SK-N-SH (cell line): ENCODE data around the gene ATP13A4. TPM values are rescaled to one million over a fixed set of nuclear protein-coding genes. Genes with fewer than 3 reads are reported as not detected.

Experiments
- CTCF ChIA-PET: fragments of 300-600, 350-600 bp; formaldehyde crosslinking; extraction: SDS; loops from one replicate; lab custom pipeline; 2021; lab: Yijun Ruan, JAX
- POLR2A ChIA-PET: fragments of 350-600 bp; sonication (Branson Sonifier 250); formaldehyde crosslinking; extraction: SDS; loops from one replicate; lab custom pipeline; 2020; ENCODE audit warnings: antibody characterized with exemption, inconsistent platforms; lab: Yijun Ruan, JAX
- DNase-seq: peaks from one replicate; pipeline ENCODE4 v3.0.0; 2012
- H2AFZ ChIP-seq: fragments of 200-600 bp; sonication (generic); 2 replicates; pipeline ENCODE4 v1.8.1; 2016; ENCODE audit warnings: antibody characterized with exemption, mild to moderate bottlenecking, low read depth
- H3F3A ChIP-seq: fragments of 200-600 bp; sonication (generic); replicated peaks from 2 replicates; pipeline ENCODE3; 2016; ENCODE audit warnings: antibody characterized with exemption, mild to moderate bottlenecking; ENCODE audit not compliant: insufficient read depth
- H3K27ac ChIP-seq, 2 experiments: fragments of 200-500 bp in 1 of 2; fragments of 200-600 bp in 1 of 2; sonication (Bioruptor generic) in 1 of 2; sonication (generic), shearing (Covaris generic) in 1 of 2; 2 replicates each; pipeline versions ENCODE4 v1.5.1 to v1.6.1; 2014 to 2016; ENCODE audit warnings: low read depth in 2 of 2, inconsistent platforms in 1 of 2, low read length in 1 of 2, mild to moderate bottlenecking in 1 of 2, mixed read lengths in 1 of 2
- H3K27me3 ChIP-seq: fragments of 200-600 bp; sonication (generic), shearing (Covaris generic); 2 replicates; pipeline ENCODE4 v1.6.1; 2016; ENCODE audit warnings: mixed run types; ENCODE audit not compliant: insufficient read depth
- H3K36me3 ChIP-seq, 2 experiments: fragments of 200-500 bp in 1 of 2; fragments of 200-600 bp in 1 of 2; sonication (Bioruptor generic) in 1 of 2; sonication (generic) in 1 of 2; replicated peaks in 1 of 2; 2 replicates each; pipeline versions ENCODE3 to v1.5.1; 2014 to 2016; ENCODE audit warnings: low read length in 1 of 2, mild to moderate bottlenecking in 1 of 2; ENCODE audit not compliant: insufficient read depth in 2 of 2, control insufficient read depth in 1 of 2
- H3K4me1 ChIP-seq, 2 experiments: fragments of 200-500 bp in 1 of 2; fragments of 200-600 bp in 1 of 2; sonication (Bioruptor generic) in 1 of 2; sonication (generic), shearing (Covaris generic) in 1 of 2; 2 replicates each; pipeline versions ENCODE4 v1.5.1 to v1.6.1; 2014 to 2016; ENCODE audit warnings: low read depth in 1 of 2, low read length in 1 of 2, mixed run types in 1 of 2; ENCODE audit not compliant: insufficient read depth in 2 of 2, control insufficient read depth in 1 of 2
- H3K4me2 ChIP-seq: fragments of 200-600 bp; sonication (generic), shearing (Covaris generic); 2 replicates; pipeline ENCODE4 v1.6.1; 2017; ENCODE audit warnings: mixed run types
- H3K4me3 ChIP-seq, 2 experiments: fragments of 200-500 bp in 1 of 2; fragments of 200-600 bp in 1 of 2; sonication (Bioruptor generic) in 1 of 2; sonication (generic), shearing (Covaris generic) in 1 of 2; 2 replicates each; pipeline versions ENCODE4 v1.5.1 to v1.8.1; 2014 to 2016; ENCODE audit warnings: low read depth in 2 of 2, inconsistent platforms in 1 of 2, low read length in 1 of 2, mild to moderate bottlenecking in 1 of 2, mixed read lengths in 1 of 2, moderate library complexity in 1 of 2
- H3K79me2 ChIP-seq: fragments of 200-600 bp; sonication (generic); 2 replicates; pipeline ENCODE4 v1.8.1; 2017; ENCODE audit warnings: mild to moderate bottlenecking; ENCODE audit not compliant: insufficient read depth
- H3K9ac ChIP-seq: fragments of 200-600 bp; sonication (generic); 2 replicates; pipeline ENCODE4 v1.6.1; 2017; ENCODE audit warnings: mixed run types
- H3K9me2 ChIP-seq: fragments of 200-600 bp; sonication (generic); 2 replicates; pipeline ENCODE4 v1.6.1; 2017; ENCODE audit warnings: mixed run types
- H3K9me3 ChIP-seq: fragments of 200-600 bp; sonication (generic); 2 replicates; pipeline ENCODE4 v1.6.1; 2017; ENCODE audit warnings: mixed run types, mild to moderate bottlenecking, moderate library complexity
- H4K20me1 ChIP-seq: fragments of 200-600 bp; sonication (generic); 2 replicates; pipeline ENCODE4 v1.6.1; 2017; ENCODE audit warnings: mild to moderate bottlenecking, mixed run types; ENCODE audit not compliant: insufficient read depth
- CHD2 ChIP-seq: fragments of 150-350 bp; IDR thresholded peaks from 2 replicates; pipeline ENCODE4 v1.6.1; 2018; ENCODE audit warnings: low read length; ENCODE audit not compliant: partially characterized antibody
- JUND ChIP-seq: IDR thresholded peaks from 2 replicates; pipeline ENCODE4 v1.4.0; 2012
- NRF1 ChIP-seq: IDR thresholded peaks from 2 replicates; pipeline ENCODE4 v1.6.1; 2012; ENCODE audit warnings: low read depth, mild to moderate bottlenecking, low read length
- RFX5 ChIP-seq: IDR thresholded peaks from 2 replicates; pipeline ENCODE4 v1.6.1; 2012; ENCODE audit warnings: mild to moderate bottlenecking, improper control_type of control experiment, low read length
- WGBS: methylation state at CpG from one replicate; pipeline ENCODE4 v1.1.6; 2017; ENCODE audit warnings: low lambda C conversion rate; 5-methylcytosine and 5-hydroxymethylcytosine counted together
- polyA plus RNA-seq, 3 experiments: library from polyadenylated mRNA; depleted of rRNA; stranded (reverse); fragments of >200 nt; gene quantifications; 2 replicates each; pipeline ENCODE4 v1.2.3, GENCODE V29; 2012
- TF ChIP-seq, protein P1 (sequence below): IDR thresholded peaks from 2 replicates; pipeline ENCODE4 v1.6.1; 2012; ENCODE audit warnings: mild to moderate bottlenecking, low read depth, low read length, moderate library complexity
- TF ChIP-seq, protein P2 (sequence below): fragments of 150-350 bp; IDR thresholded peaks from 2 replicates; pipeline ENCODE4 v1.6.1; 2017; ENCODE audit warnings: antibody characterized with exemption, low read length, low read depth, borderline replicate concordance
- TF ChIP-seq, protein P3 (sequence below): IDR thresholded peaks from 2 replicates; pipeline ENCODE4; 2012
- TF ChIP-seq, protein P4 (sequence below): fragments of 200-600 bp; sonication (generic); IDR thresholded peaks from 2 replicates; pipeline ENCODE4 v1.6.1; 2017; ENCODE audit warnings: antibody characterized with exemption, mild to moderate bottlenecking, moderate library complexity

Gene ATP13A4
- polyA plus RNA-seq, 1 of the 3 experiments (the other 2 are of a cell fraction), result 0.02 TPM

DNA sequence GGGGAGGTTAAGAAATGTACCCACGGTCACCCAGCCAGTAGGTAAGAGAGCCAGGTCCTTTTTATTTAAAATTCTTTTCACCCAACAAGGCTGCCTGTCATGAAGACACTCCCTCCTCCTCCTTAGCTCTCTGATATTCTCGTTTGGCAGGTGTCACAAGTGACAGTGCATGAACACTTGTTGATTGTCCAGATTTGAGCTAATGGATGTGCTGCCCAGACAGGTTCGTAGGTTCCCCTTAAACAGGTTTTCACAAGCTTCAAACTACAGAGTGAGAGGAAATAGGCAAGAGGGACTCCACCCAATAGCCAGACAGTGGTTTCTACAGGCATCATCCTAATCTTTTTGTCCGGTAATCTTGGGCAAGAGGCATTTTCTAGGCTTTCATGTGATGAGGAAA, 32.2 kb downstream of the ATP13A4 start:
- Histone ChIP-seq H3K9ac (no peak overlapping the region), H3K4me3 (no peak overlapping the region), H3F3A (no peaks in the 10 kb centered on the region), H3K79me2 (no peaks in the 10 kb centered on the region), H2AFZ (no peak overlapping the region), H3K9me2 (no peaks in the 10 kb centered on the region), H3K27ac (no peak overlapping the region), H3K27me3 (no peaks in the 10 kb centered on the region; the same call in 1 of the 2 replicates), H3K36me3 (no peaks in the 10 kb centered on the region), H3K4me1 (no peaks in the 10 kb centered on the region), H4K20me1 (no peaks in the 10 kb centered on the region), H3K9me3 (no peaks in the 10 kb centered on the region), H3K4me2 (no peak overlapping the region)
- no peak for DNase-seq
- WGBS, result 3% methylated on average over 4 of the region's 4 CpGs
- TF ChIP-seq CHD2 (no peak), JUND (no peak)
- TF ChIP-seq, protein P1, sequence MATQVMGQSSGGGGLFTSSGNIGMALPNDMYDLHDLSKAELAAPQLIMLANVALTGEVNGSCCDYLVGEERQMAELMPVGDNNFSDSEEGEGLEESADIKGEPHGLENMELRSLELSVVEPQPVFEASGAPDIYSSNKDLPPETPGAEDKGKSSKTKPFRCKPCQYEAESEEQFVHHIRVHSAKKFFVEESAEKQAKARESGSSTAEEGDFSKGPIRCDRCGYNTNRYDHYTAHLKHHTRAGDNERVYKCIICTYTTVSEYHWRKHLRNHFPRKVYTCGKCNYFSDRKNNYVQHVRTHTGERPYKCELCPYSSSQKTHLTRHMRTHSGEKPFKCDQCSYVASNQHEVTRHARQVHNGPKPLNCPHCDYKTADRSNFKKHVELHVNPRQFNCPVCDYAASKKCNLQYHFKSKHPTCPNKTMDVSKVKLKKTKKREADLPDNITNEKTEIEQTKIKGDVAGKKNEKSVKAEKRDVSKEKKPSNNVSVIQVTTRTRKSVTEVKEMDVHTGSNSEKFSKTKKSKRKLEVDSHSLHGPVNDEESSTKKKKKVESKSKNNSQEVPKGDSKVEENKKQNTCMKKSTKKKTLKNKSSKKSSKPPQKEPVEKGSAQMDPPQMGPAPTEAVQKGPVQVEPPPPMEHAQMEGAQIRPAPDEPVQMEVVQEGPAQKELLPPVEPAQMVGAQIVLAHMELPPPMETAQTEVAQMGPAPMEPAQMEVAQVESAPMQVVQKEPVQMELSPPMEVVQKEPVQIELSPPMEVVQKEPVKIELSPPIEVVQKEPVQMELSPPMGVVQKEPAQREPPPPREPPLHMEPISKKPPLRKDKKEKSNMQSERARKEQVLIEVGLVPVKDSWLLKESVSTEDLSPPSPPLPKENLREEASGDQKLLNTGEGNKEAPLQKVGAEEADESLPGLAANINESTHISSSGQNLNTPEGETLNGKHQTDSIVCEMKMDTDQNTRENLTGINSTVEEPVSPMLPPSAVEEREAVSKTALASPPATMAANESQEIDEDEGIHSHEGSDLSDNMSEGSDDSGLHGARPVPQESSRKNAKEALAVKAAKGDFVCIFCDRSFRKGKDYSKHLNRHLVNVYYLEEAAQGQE, result no peak
- TF ChIP-seq, protein P2, sequence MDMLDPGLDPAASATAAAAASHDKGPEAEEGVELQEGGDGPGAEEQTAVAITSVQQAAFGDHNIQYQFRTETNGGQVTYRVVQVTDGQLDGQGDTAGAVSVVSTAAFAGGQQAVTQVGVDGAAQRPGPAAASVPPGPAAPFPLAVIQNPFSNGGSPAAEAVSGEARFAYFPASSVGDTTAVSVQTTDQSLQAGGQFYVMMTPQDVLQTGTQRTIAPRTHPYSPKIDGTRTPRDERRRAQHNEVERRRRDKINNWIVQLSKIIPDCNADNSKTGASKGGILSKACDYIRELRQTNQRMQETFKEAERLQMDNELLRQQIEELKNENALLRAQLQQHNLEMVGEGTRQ, result no peak
- TF ChIP-seq, protein P3, sequence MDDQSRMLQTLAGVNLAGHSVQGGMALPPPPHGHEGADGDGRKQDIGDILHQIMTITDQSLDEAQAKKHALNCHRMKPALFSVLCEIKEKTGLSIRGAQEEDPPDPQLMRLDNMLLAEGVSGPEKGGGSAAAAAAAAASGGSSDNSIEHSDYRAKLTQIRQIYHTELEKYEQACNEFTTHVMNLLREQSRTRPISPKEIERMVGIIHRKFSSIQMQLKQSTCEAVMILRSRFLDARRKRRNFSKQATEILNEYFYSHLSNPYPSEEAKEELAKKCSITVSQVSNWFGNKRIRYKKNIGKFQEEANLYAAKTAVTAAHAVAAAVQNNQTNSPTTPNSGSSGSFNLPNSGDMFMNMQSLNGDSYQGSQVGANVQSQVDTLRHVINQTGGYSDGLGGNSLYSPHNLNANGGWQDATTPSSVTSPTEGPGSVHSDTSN, result no peak
- CTCF ChIA-PET, result no interaction called here
- POLR2A ChIA-PET, result no interaction called here

DNA sequence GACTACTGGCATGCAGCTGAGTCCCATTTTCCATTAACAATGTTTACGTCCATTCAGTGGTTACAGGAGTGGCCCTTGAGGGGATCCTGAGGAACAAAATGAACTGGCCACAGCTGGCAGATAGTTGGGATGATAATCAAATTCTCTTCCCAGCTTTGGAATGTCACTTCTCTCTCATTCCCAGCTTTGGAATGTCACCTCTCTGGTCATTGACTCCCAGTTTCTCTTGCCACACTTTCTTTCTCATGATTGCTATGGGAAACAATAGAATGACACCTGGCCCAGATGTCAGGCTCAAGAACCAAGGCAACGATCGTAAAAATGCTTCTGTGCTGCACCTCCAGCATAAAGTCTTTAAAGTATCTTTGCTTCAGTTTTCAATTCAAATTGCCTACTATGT, 34.0 kb downstream of the ATP13A4 start:
- Histone ChIP-seq H3K9me3 (no peaks in the 10 kb centered on the region), H3K9ac (no peak overlapping the region), H3K79me2 (no peaks in the 10 kb centered on the region)
- WGBS, result 3% methylated on average over 3 of the region's 3 CpGs
- POLR2A ChIA-PET, result no interaction called here
- TF ChIP-seq, protein P4, sequence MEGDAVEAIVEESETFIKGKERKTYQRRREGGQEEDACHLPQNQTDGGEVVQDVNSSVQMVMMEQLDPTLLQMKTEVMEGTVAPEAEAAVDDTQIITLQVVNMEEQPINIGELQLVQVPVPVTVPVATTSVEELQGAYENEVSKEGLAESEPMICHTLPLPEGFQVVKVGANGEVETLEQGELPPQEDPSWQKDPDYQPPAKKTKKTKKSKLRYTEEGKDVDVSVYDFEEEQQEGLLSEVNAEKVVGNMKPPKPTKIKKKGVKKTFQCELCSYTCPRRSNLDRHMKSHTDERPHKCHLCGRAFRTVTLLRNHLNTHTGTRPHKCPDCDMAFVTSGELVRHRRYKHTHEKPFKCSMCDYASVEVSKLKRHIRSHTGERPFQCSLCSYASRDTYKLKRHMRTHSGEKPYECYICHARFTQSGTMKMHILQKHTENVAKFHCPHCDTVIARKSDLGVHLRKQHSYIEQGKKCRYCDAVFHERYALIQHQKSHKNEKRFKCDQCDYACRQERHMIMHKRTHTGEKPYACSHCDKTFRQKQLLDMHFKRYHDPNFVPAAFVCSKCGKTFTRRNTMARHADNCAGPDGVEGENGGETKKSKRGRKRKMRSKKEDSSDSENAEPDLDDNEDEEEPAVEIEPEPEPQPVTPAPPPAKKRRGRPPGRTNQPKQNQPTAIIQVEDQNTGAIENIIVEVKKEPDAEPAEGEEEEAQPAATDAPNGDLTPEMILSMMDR, result no peak
- no peak for TF ChIP-seq RFX5
- no peak for TF ChIP-seq NRF1
- TF ChIP-seq, protein P2, result no peak
- TF ChIP-seq, all 33 proteins: peak for 0
- no peaks in the 10 kb centered on the region for H3F3A ChIP-seq
- H3K27me3 ChIP-seq, result no peaks in the 10 kb centered on the region; the same call in 1 of the 2 replicates
- H4K20me1 ChIP-seq, result no peaks in the 10 kb centered on the region
- H3K9me2 ChIP-seq, result no peaks in the 10 kb centered on the region
- CTCF ChIA-PET, result no interaction called here
- DNase-seq, result no peak
- H3K4me1 ChIP-seq, result no peaks in the 10 kb centered on the region
- H2AFZ ChIP-seq, result no peak overlapping the region
- no peak overlapping the region for H3K27ac ChIP-seq
- H3K4me2 ChIP-seq, result no peak overlapping the region
- no peak overlapping the region for H3K4me3 ChIP-seq
- no peaks in the 10 kb centered on the region for H3K36me3 ChIP-seq
